Type B pancreatic cell (in vitro differentiated cells): ENCODE measurements around the gene EFCAB6. TPM values are rescaled to one million over a fixed set of nuclear protein-coding genes. Genes with fewer than 3 reads are reported as not detected.

Experiments
- DNase-seq: peaks from one replicate; pipeline ENCODE4 v3.0.0; 2021; ENCODE audit warnings: mixed read lengths; ENCODE audit not compliant: unreplicated experiment; ENCODE audit errors: extremely low spot score
- H3K27ac Mint-ChIP-seq: 2 replicates; pipeline ENCODE4 v1.8.0; 2021; ENCODE audit warnings: mild to moderate bottlenecking, mixed read lengths
- H3K27me3 Mint-ChIP-seq: 2 replicates; pipeline ENCODE4 v1.8.0; 2021; ENCODE audit warnings: mixed read lengths
- H3K36me3 Mint-ChIP-seq: 2 replicates; pipeline ENCODE4 v1.8.0; 2021; ENCODE audit warnings: mixed read lengths
- H3K4me1 Mint-ChIP-seq: one replicate; pipeline ENCODE4 v1.8.0; 2021; ENCODE audit warnings: mixed read lengths; ENCODE audit not compliant: unreplicated experiment
- H3K4me3 Mint-ChIP-seq: 2 replicates; pipeline ENCODE4 v1.8.0; 2021; ENCODE audit warnings: mild to moderate bottlenecking, mixed read lengths
- H3K9me3 Mint-ChIP-seq: 2 replicates; pipeline ENCODE4 v1.8.0; 2021; ENCODE audit warnings: mixed read lengths
- CTCF ChIP-seq: fragments of 200-600 bp; sonication (generic); conservative IDR thresholded peaks from 2 replicates; pipeline ENCODE4 v1.5.0; 2021; ENCODE audit warnings: antibody characterized with exemption, mild to moderate bottlenecking
- total RNA-seq: library from RNA; stranded (reverse); gene quantifications from 2 replicates; pipeline ENCODE4 v1.2.1, GENCODE V29; 2021; ENCODE audit warnings: low replicate concordance

Gene EFCAB6
- total RNA-seq, 1 donor from 2014 or later = 5.3 TPM

DNA sequence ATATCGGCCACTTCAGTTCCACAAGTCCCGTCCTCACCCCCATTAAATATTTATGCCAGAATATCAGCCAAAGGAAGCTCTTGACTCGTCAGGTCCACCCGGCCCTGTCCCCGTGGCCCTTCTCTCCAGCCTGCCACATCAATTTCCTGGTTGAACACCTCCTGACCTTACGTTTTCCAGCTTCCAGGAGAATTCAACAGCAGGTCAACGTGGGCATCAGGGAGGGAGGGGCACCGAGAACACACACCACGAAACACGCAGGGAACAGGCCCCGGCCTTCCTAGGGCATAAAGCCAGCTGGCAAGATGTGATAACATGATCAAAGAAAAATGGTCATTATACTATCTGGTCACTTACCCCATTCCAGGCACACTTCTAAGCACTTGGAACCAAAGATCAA lies 34.9 kb upstream of the EFCAB6 start:
- Mint-ChIP-seq H3K27ac (no peak overlapping the region), H3K4me1 (peaks cover 24% of the 10 kb centered on the region), H3K27me3 (peaks cover 13% of the 10 kb centered on the region), H3K36me3 (no peaks in the 10 kb centered on the region), H3K4me3 (no peak overlapping the region), H3K9me3 (no peaks in the 10 kb centered on the region)
- no peak for DNase-seq
- TF ChIP-seq CTCF = no peak

GRCh38 chr22:43845981-43846380 lies 33.9 kb upstream of the EFCAB6 start:
- no peak for DNase-seq
- peaks cover 8% of the 10 kb centered on the region for H3K27me3 Mint-ChIP-seq
- no peaks in the 10 kb centered on the region for H3K9me3 Mint-ChIP-seq
- no peaks in the 10 kb centered on the region for H3K36me3 Mint-ChIP-seq
- no peak for TF ChIP-seq CTCF
- peaks cover 21% of the 10 kb centered on the region for H3K4me1 Mint-ChIP-seq
- H3K4me3 Mint-ChIP-seq = no peak overlapping the region
- H3K27ac Mint-ChIP-seq = no peak overlapping the region

DNA sequence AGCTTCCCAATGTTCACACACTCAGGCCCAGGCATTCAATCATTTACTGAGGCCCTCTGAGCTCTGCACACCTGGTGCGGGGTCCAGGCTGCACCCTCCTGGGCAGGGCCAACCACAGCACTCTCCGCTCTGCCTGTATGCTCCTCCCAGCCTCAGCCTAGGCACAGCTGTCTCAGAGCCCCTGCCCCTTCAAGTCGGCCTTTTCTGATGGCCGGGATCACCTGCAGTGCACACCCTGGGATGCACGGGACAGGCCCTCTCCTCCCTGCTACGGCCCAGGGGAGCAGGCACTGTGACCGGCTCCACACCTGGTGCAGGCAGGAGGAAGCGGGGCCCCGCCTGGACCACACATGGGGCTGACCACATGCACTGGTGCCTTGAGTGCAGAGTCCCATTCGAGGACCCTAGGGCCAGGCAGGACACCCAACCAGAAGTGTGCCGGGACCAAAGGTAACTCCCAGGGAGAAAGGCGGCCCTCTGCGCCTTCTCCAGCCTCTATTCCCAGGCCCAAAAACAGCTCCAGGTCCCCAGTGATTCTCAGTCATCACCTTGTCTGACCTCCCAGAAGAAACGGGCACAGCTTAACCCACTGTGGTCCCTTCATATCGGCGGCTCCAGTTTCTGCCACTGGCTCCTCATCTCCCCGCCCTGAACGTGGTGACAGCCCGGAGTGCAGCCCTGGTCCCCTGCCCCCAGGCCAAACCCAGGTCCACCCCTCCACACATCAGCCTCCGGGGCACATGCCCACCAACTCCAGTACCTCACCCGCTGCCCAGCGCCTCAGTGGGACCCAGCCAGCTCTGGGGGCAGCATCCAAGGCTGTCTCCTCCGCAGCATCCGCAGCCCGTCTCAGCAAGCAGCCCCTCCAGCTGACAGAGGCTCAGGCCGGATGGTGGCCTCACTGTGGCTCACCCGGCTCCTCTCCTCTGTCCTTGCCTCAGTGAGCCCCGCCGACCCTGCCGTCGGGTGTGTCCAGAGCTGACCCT lies 32.7 kb upstream of the EFCAB6 start:
- Mint-ChIP-seq H3K4me3 (no peak overlapping the region), H3K36me3 (no peaks in the 10 kb centered on the region), H3K9me3 (no peaks in the 10 kb centered on the region), H3K4me1 (peaks cover 21% of the 10 kb centered on the region), H3K27me3 (no peaks in the 10 kb centered on the region), H3K27ac (peak overlapping the region; percentile 65)
- TF ChIP-seq CTCF = no peak
- no peak for DNase-seq

DNA sequence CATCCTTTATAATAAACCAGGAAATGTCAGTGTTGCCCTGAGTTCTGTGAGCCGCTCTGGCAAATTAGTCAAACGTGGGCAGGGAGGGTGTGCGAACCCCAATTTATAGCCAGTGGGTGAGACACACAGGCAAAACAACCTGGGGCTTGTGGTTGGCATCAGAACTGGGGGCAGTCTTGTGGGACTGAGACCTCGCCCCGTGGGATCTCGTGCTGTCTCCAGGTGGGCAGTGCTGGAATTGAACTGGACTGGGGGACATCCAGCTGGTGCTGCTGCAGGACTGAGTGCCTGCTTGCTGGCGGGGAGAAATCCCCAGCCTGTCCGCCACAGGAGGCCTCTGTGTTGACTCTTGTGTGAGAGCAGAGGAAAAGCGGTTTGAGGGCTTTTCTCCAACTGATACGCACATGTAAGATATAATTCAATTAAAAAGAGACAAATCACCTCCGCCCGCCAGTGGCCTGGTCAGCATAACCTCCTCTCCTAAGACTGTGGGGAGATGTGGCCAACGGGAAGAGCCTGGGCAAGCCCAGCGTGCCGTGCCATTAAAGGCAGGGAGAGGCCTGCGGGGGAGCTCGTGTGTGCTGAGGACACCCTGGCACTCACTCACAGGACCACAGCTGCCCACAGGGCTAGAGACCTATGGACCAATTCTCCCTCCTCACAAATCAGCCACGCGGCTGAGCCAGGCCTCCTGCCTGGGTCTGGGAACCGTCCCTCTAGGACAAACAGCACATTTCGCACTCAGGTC lies 31.9 kb upstream of the EFCAB6 start:
- no peak for TF ChIP-seq CTCF
- H3K36me3 Mint-ChIP-seq = no peaks in the 10 kb centered on the region
- H3K4me1 Mint-ChIP-seq = peaks cover 21% of the 10 kb centered on the region
- no peak overlapping the region for H3K27ac Mint-ChIP-seq
- no peak for DNase-seq
- no peak overlapping the region for H3K4me3 Mint-ChIP-seq
- no peaks in the 10 kb centered on the region for H3K27me3 Mint-ChIP-seq
- no peaks in the 10 kb centered on the region for H3K9me3 Mint-ChIP-seq

GRCh38 chr22:43841742-43842141 lies 29.6 kb upstream of the EFCAB6 start:
- Mint-ChIP-seq H3K36me3 (no peaks in the 10 kb centered on the region), H3K4me3 (no peak overlapping the region), H3K27ac (no peak overlapping the region), H3K4me1 (peaks cover 18% of the 10 kb centered on the region), H3K27me3 (no peaks in the 10 kb centered on the region), H3K9me3 (no peaks in the 10 kb centered on the region)
- no peak for DNase-seq
- TF ChIP-seq CTCF = no peak
